Activated CD8-positive, alpha-beta memory T cell treated with anti-CD3 and anti-CD28 coated beads, Interleukin-2, amount 50 U/mL, for 48 hours (primary cell): ENCODE results near the gene NGEF.

Source experiments
- DNase-seq: peaks from one replicate; pipeline ENCODE4 v3.0.0-alpha.2; 2020

NGEF gene

DNA sequence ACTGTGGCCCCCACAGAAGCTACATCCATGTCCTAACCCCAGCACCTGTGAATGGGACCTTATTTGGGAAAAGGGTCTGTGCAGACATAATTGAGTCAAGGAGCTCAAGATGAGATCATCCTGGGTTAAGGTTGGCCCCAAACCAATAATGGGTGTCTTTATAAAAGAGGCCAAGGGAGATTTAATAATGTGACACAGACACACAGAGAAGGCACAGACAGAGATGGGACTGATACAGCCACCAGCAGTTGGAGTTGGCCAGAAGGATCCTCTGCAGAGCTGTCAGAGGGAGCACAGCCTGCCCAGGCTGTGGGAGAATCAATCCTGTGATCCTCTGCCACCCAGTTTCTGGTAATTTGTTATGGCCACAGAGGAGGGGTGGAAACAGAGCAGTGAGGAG, 116.9 kb downstream of the NGEF start:
- peak; percentile 50 for DNase-seq

DNA sequence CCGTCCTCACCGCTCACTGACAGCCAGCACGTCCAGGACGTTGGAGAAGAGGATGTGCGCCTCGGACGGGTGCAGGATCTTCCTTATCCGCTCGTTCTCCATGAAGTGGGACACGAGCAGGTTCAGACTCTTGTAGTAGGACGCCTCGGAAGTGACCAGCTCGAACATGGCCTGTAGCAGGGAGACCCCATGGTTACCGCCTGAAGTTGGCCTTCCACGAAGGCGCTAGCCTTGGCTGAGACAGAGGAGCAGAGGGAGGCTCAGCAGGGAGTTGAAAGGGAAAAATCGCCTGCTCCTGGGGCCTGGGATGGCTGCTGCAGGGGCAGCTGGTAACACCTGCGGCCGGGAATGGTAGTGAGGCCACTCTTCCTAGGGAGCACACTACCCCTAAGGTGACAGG, 118.3 kb downstream of the NGEF start:
- DNase-seq, result peak; percentile 46

DNA sequence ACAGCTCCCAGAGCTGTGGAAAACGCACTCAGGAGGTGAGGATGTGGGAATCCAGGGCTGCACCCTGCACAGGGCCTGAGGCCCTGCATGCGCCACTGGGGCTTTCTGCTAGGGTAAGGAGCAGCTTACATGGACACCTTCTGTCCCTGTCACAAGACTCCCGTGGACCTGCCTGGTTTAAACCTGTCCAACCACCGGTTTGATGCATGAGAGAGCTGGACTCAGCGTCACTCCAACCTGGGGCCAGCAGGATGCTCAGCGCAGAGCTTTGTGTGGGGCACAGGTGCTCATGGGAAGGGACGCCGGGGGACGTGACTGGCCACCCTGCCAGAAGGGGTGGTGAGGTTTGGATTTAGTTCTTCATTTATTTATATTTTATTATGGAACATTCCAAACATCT, 118.8 kb downstream of the NGEF start:
- peak; percentile 47 for DNase-seq

DNA sequence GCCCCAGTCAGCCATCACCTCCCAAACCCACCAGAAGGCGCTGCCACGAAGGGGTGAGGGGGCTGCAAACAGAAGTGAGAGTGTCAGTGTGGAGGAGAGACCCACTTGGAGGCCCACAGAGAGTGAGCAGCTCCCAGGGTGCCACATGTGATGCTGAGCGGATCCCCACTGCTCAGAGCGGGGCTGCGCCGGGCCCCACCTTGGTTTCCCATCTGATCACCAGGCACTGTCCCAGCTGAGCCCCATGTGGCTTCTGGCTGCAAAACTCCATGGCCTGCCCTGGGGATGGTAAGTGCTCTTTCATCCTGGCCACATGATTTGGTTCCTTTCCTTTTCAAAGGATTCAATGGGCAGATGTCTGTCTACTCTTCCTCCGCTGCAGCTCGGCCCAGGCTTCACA, 119.2 kb downstream of the NGEF start:
- peak; percentile 45 for DNase-seq

DNA sequence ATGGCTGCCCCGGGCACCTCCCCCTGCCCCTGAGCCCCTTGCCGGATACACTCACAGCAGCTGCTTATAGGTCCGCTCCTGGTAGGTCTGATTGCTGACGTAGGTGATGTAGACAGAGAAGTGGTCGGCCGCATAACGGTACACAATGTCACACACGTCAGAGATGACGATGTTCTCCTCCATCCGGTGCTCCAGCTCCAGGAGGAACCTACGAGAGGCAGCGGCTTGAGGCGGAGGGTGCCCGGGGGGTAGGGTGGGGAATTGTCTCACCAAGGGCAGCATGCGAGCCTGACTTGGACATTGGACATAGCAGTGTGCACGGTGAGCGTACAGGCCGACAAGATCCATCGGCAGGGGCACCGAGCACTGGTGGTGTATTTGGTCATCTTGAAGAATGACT, 120.2 kb downstream of the NGEF start:
- peak; percentile 45 for DNase-seq

DNA sequence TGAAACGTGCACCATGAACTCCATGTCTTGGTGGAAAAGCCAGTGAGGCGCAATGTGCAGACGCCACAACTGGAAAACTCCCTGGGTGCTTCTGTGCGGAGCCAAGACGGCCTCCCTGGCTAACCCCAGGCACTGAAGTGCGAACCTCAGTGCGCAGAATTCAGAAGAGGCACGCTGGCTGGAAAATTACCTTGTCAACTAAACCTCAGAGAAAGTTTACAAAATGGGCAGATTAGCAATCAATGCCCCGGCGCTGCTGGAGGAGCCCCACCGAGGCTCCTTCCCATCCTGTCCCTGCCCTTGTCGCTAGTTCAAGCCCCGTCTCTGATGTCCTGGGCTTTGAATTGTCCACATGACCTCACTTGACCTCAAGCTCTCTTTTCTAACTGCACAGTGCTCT, 120.8 kb downstream of the NGEF start:
- peak; percentile 36 for DNase-seq

DNA sequence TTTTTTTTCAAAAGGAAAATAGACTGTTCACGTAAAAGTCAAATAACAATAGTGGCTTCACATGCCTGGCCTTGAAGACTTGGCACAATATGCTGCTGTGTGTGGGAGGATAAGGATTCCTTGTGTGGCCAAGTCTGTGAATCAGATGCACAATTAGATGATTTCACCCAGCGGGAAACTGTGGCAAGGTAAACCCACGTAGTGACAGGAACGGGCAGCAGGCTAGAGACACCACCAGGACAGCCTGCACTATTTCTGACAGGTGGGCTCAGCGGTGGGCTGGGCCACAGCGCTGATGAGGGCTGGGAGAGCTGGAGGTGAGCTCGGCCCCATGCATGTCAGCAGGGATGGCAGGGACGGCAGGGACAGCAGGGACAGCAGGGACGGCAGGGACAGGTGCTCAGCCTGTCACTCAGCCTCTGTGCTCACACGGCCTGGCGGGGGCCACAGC, 121.4 kb downstream of the NGEF start:
- DNase-seq, result peak; percentile 46

DNA sequence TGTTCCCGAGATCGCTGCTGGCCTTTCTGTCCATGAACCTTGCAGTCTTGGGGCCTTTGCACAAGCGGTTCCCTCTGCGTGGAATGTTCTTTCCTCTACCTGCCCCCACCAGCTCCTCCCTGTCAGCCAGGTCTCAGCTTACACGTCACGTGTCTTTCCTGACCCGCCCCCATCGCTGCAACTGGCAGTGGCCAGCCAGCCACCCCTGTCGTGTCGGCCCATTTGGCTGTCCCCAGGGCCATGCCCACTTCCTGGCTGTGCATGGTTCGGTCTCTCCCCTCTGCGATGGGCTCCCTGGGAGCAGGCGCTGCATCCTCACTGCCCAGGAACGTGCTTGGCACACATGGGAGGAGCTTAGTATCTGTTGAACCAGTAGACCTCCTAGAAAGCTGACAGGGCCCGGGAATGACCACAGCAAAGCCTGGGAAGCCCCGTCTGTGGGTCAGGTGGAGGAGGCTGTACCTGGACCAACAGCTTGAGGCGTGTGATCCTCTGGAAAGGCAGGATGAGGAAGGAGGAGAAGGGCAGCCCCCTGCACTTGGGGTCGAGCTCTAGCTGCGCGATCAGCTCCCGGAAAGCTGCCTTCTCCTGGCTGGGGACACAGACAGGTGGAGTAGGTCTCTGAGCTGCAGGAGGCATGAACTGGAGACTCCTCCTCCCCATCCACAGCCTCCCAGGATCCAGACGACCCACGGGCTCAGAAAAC, 122.0 kb downstream of the NGEF start:
- DNase-seq, result peak; percentile 49

DNA sequence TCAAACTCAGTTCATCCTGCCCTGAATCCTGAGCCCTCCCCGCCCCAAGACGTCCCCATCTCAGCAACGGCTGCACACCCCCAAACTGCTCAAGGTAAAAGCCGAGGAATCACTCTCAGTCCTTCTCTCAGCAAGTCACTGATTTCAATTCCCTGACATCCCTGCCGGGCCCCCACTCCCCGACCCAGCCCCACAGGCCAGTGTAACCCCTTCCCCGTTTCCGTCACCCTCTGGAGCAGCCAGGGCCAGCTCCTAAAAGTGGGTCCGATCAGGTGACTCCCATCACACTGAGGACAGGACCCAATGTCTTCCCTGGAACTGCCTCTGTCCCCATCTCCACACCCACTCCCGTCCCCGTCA, 122.5 kb downstream of the NGEF start:
- DNase-seq, result peak; percentile 43

DNA sequence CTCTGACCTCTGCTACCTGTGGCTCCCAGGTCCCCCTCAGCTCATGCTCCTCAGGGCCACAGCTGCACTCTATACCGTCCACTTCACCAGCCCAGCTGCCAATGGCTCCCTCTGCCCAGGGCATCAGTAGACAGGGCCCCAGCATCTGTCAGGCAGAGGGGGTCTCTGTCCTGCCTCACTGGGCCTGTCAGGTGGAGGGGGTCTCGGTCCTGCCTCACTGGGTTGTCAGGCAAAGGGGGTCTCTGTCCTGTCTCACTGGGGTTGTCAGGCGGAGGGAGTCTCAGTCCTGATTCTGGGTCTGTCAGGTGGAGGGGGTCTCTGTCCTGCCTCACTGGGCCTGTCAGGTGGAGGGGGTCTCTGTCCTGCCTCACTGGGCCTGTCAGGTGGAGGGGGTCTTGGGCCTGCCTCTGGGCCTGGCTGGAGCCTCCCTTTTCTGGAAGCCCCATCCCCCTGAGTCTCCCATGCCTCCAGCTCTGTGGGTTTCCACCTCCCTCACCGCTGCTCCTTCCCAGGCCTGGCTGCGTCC, 123.1 kb downstream of the NGEF start:
- peak; percentile 28 for DNase-seq

DNA sequence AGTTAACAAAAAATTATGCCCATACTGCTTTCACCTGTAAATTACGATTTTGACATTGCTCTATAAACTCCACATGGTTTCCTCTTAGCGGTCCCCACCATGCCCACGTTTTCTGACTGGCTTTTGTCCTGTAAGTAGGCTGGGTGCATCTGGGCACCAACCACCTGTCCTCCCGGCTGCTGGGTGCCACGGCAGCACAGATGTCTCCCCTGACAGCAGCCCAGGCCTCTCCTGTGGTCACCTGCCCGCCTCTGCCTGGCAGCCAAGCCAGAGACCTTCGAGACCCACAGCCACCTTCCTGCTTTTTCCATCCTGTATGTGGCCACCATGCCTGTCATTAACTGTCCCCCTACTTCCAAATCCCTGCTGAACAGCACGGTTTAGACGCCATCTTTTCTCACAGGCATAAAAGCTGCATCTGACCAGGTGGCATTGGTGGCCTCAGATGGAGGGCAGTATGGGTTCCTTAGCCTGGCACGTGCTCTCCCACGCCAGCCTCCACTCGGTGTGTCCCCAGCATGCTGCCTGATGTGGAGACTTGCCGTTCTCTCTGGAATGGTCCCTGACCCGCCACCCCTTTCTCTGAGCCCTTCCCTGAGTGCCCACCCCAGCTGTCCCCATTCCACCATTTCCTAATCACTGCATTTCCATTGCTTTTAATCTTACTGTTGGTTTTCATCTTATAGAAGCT, 124.1 kb downstream of the NGEF start:
- peak; percentile 38 for DNase-seq

DNA sequence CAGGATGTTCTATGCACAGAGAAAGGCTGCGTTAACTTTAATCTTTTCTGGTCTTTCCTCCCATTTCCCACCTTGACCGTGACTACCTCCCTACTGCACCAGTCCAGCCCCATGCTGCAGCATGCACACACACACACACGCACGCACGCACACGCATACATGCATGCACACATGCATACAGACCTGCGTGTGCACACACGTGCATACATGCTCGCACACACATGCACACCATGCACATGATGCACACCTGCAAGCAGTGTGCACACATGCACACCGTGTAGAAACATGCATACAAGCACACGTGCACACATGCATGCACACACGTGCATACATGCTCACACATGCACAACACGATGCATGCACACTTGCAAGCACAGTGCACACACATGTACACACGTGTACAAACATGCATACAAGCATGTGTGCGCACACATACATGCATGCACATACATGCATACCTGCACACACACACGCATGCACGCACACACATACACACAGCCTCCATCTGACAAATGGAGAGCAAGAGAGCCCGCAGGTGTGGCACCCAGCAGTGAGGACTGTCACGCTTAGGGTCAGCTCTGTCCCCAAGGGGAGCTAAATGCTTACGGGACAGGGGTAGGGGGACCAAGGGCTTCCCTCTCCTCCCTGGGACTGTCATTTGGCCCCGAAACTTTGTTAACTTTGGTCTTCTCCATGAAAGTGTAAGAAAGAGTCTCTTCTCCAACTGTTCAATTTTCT, 124.8 kb downstream of the NGEF start:
- peak; percentile 29 for DNase-seq

DNA sequence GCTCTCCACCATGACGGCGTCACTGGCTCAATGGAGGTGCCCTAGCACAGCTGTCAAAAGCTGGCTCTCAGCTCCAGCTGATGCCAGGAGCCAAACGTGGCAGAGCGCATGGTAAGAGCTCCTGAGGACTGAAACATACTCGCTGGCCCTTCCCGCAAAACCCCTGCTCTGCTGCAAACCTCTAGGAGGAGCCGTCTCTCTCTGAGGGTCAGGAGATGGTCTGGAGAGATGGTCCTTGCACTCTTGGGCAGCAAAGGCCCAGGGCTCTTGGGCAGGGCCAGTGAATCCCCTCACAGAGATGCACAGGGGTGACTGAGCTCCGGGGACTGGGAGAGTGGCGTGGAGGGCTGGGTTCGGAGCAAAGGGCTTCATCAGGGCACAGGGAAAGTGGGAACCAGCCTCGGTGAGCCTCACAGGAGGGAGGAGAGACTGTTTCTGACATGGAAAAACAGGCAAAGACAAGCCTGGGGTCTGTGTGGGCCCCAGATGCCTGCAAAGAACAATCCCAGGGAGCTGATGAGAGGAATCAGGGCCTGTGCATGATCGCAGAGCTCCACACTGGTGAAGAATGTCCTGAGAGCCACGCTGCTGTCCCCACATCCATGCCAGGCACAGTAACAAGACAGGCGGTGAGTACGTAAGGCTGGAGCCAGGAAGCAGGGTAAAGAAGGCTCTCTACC, 125.7 kb downstream of the NGEF start:
- peak; percentile 40 for DNase-seq

DNA sequence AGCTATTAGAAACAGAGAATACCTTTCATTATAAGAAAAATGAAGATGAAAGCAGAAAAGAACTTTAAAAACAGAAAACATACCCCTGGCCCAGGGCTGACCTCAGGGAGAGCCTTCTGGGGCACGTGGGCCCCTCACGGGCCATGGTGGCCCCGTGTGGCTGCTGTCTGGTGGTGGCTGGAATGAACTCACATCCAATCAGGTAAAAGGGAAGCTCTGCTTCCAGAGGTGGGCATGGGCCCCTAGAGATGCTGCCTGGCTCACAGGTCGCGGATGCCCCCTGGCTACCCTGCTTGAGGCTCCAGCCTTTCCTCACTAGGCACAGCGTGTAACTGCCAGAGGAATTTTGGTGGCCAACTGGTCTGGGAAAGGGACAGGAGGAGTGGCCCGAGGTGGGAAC, 126.4 kb downstream of the NGEF start:
- peak; percentile 39 for DNase-seq

DNA sequence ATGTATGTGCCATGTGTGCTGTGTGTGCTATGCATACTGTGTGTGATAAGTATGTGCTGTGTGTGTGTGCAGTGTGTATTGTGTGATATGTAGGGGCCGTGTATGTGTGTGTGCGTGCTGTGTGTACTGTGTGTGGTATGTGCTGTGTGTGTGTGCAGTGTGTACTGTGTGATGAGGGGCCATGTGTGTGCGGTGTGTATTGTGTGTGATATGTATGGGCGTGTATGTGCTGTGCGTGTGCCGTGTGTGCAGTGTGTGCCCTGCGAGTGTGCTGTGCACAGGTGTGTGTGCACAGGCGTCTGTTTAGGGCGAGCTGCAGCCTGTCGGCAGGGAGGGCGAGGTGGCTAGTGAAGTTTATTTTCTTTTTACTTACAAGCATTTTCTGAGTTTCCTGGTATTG, 126.9 kb downstream of the NGEF start:
- DNase-seq, result no peak

DNA sequence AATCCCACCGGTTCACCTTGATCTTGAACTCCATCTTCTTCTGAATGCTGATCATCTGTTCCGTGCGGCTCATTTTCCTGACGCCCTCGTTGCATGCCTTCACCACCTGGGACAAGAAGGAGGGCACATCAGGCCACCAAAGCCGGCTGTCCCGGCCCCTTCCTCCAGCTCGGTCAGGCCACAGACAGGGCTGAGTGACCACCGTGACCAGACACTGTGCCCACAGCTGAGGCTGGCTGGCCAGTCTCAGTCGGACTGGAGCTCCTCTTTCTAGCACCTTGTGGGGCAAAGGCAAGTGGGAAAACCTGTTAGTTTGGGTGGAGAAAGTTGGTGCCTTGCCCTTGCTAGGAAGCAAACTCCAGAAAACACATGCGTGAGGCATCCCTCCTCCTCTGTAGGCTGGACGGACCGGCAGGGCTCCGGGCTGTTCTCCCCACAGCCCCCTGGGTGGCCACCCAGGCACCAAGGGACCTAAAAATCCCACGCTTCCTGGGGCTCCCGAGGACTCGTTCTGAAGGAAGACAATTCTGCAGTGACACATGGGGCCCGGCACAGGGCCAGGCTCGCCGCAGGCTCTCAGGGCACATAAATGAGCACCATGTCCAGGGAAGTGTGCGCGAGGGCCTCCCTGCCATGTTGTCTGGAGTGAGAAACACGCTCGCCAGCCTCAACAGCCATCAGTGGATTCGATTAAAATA, 127.6 kb downstream of the NGEF start:
- DNase-seq, result no peak

DNA sequence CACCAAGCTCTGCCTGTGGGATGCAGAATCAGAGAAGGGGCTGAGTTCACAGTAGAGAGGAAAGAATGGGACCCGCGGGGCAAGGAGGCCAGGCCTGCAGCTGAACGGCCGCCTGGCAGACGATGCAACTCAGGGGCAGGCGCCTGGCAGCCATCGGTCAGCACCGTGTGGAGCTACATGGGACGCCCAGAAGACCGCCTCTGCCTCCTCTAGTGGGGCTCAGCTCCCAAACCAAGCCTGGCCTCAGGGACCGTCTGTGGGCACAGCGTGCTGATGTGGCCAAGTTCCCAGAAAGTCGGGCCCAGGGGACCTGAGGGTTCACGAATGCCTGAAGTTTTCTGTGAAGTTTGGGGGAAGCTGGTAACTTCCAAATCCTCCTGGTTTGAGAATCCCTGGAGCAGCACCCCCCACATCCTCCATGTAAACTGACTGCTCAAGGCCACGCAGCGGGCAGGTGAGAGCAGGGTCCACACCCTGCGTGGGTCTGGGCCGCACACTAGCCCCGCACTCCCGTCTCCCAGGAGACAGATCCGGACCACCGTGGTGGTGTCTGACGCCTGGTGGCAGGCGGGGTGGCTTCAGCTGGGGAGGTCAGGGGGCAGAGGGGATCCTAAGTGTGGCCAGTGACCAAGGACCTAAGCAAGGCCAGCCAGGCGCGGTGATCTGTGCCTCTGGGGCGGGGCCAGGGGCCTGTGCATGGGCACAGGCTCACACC, 128.3 kb downstream of the NGEF start:
- no peak for DNase-seq

DNA sequence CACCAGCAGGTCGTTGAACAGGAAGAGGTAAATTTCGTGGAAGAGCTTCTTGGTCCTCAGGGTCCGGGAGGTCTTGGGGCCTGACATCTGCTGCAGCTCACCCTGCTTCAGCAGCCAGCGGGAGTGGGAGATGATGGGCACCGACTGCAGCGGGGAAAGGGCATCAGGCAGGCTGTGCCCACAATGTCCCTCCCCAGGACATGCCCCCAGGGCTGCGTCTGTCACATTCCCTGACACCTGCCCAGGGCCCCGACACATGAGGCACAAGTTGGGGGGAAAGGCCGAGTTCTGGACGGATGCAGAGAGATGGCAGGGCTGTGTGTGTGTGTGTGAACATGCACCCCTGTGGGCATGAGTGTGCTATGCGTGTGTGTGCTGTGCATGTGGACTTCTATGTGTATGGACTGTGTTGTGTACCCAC, 129.0 kb downstream of the NGEF start:
- DNase-seq, result no peak

DNA sequence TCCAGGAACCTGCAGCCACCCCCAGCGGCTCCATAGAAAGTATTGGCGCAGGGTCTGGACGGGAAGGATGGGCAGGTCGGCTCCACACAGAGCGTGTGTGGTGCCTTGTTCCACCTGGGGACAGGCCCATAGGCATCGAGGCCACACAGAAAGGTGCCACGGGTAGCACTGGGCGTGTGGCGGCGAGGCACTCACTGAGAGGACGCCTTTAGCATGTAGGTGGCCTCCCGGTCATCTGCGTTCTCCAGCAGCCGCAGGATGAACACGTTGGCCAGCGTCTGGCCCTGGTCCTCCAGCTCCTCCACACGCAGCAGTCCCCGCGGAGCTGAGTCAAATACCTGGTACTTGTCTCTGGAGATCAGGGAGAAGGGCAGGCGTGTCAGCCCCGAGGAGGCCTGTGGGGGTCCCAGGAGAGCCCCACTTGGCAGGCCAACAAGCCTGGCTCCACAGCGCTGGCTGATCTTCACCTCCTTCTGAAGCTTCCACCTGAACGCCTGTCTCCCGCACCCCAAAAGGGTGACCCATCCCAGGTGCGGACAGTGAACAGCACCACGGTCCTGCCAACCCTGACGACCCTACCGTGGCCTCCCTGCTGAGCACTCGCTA, 129.8 kb downstream of the NGEF start:
- DNase-seq, result no peak

DNA sequence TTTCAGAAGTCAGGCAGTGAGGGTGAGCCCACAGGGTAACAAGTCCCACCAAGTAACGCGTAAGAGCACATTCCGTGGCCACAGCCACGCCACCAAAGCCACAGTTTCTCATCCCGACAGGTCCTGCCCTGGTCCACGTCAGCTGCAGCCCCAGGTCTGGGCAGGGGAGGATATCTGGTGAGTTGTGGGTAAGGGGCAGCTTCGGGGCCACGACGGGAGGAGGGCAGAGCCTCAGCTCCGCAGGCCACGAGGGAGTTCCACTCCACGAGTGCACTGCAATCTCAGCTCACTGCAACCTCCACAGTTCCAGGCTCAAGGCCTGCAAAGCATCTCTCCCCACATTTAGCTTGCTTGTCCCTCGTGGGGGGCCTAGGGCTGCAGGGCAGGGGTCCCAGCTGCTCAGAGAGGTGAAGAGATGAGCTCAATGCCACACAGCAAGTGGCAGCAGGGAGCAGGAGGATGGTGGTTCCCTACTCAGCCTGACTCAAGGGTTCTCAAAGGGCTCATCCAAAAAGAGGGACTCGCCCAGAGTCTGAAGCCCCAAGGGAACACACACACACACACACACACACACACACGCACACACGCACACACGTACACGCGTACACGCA, 130.4 kb downstream of the NGEF start:
- no peak for DNase-seq

DNA sequence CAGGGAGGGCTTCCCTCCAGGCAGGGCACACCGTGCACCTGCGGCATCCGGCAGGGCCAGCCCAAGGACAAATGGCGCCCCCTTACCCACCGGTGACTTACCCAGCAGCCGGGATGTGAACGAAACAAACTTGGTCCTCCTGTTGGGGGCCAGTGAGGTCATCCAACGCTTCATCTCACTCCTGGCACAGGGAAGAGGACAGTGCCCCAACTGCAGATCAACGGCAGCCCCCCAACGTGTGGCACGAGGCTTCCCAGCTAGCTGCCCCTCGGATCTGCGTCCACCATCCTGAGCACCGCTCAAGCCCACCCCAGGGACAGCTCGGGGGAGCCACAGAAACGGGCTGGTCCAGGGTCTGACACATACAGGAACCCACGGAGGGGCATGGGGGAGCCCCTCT, 131.0 kb downstream of the NGEF start:
- DNase-seq, result no peak
